GM12878 (cell line): ENCODE data around the gene ADGRE1. TPM values are rescaled to one million over a fixed set of nuclear protein-coding genes. Genes with fewer than 3 reads are reported as not detected.

Experiments used
- ATAC-seq: fragments of 200-7000 bp; cut with Tn5 transposase; 3 replicates; pipeline ENCODE4 v1.9.1; 2020; ENCODE audit warnings: mild to moderate bottlenecking, moderate library complexity
- BruUV-seq: library from RNA; stranded (reverse); fragments of 400-500 nt; replicated peaks from 2 replicates; lab custom pipeline; 2021; lab: Mats Ljungman, UMichigan
- CTCF ChIA-PET: fragments of 300-600 bp; sonication (Branson Sonifier 250); formaldehyde crosslinking; extraction: SDS; loops from one replicate; lab custom pipeline; 2021; ENCODE audit warnings: inconsistent platforms; lab: Yijun Ruan, JAX
- POLR2A ChIA-PET: fragments of 350-600 bp; formaldehyde crosslinking; extraction: SDS; loops from one replicate; lab custom pipeline; 2021; ENCODE audit warnings: inconsistent platforms; lab: Charles Lee
- RAD21 ChIA-PET: fragments of 300-600 bp; sonication (Branson Sonifier 250); formaldehyde crosslinking; loops from one replicate; lab custom pipeline; 2023; ENCODE audit warnings: antibody characterized with exemption; ENCODE audit not compliant: unreplicated experiment; lab: Charles Lee
- SMC1A ChIA-PET: fragments of 300-600 bp; sonication (Branson Sonifier 250); formaldehyde crosslinking; loops from one replicate; lab custom pipeline; 2023; ENCODE audit not compliant: unreplicated experiment, uncharacterized antibody; lab: Charles Lee
- DNase-seq: peaks from one replicate; pipeline ENCODE4 v3.0.0-alpha.2; 2011; ENCODE audit warnings: low read depth, low spot score
- FAIRE-seq: peaks from 3 replicates; lab custom pipeline; 2011; peaks lifted over from hg19 to GRCh38; lab: Jason Lieb, UNC
- H2AFZ ChIP-seq: 2 replicates; pipeline ENCODE4 v1.6.0; 2011; ENCODE audit warnings: low read depth, low read length, control low read depth; ENCODE audit not compliant: control insufficient read depth
- H3K27ac ChIP-seq: 2 replicates; pipeline ENCODE4 v1.5.1; 2011; ENCODE audit warnings: control low read depth; ENCODE audit not compliant: control insufficient read depth, insufficient read depth
- H3K27me3 ChIP-seq, 2 experiments: replicated peaks in 1 of 2; 2 replicates each; pipeline versions ENCODE4 v1.6.0 to v1.6.1; 2011; ENCODE audit warnings: low read length in 1 of 2; ENCODE audit not compliant: control insufficient read depth in 2 of 2, insufficient read depth in 2 of 2
- H3K36me3 ChIP-seq, 2 experiments: 2 replicates each; pipeline ENCODE4 v1.5.1; 2011; ENCODE audit warnings: low read length in 1 of 2; ENCODE audit not compliant: control insufficient read depth in 2 of 2, insufficient read depth in 2 of 2
- H3K4me1 ChIP-seq: 2 replicates; pipeline ENCODE4 v1.6.1; 2011; ENCODE audit warnings: mild to moderate bottlenecking, low read length, moderate library complexity, mixed read lengths; ENCODE audit not compliant: control insufficient read depth, insufficient read depth
- H3K4me2 ChIP-seq: 2 replicates; pipeline ENCODE4 v1.6.0; 2011; ENCODE audit warnings: control low read depth; ENCODE audit not compliant: control insufficient read depth, insufficient read depth
- H3K4me3 ChIP-seq: fragments of 200-600 bp; sonication (generic); 2 replicates; pipeline ENCODE4 v1.5.1; 2016
- H3K79me2 ChIP-seq: 2 replicates; pipeline ENCODE4 v1.6.0; 2011; ENCODE audit warnings: low read length; ENCODE audit not compliant: control insufficient read depth, insufficient read depth
- H3K9ac ChIP-seq: 2 replicates; pipeline ENCODE4 v1.8.0; 2011; ENCODE audit warnings: low read length, control low read depth, mixed read lengths; ENCODE audit not compliant: control insufficient read depth, insufficient read depth
- H3K9me3 ChIP-seq: replicated peaks from 3 replicates; pipeline ENCODE4 v1.5.1; 2011; ENCODE audit warnings: mild to moderate bottlenecking, low read length; ENCODE audit not compliant: control insufficient read depth, insufficient read depth
- H4K20me1 ChIP-seq: 2 replicates; pipeline ENCODE4 v1.6.0; 2011; ENCODE audit not compliant: control insufficient read depth, insufficient read depth
- E2F4 ChIP-seq: IDR thresholded peaks from 2 replicates; pipeline ENCODE4 v1.6.1; 2012; ENCODE audit warnings: low read depth, low read length, improper control_type of control experiment
- EP300 ChIP-seq, 2 experiments: fragments of 150-350 bp in 1 of 2; IDR thresholded peaks; 2 replicates each; pipeline ENCODE4 v1.6.1; 2011 to 2012; ENCODE audit warnings: low read depth in 2 of 2, low read length in 2 of 2, borderline replicate concordance in 1 of 2, improper control_type of control experiment in 1 of 2, inconsistent platforms in 1 of 2; ENCODE audit not compliant: control insufficient read depth in 1 of 2
- MXI1 ChIP-seq: fragments of 150-350 bp; IDR thresholded peaks from 2 replicates; pipeline ENCODE4 v1.6.1; 2011; ENCODE audit warnings: low read depth, mild to moderate bottlenecking, inconsistent platforms, low read length, improper control_type of control experiment
- RELA ChIP-seq: fragments of 450-650 bp; IDR thresholded peaks from 2 replicates; pipeline ENCODE4 v1.8.0; 2014; ENCODE audit warnings: borderline replicate concordance; ENCODE audit not compliant: partially characterized antibody
- TCF12 ChIP-seq: IDR thresholded peaks from 2 replicates; pipeline ENCODE4 v1.6.1; 2011; ENCODE audit warnings: low read depth, mild to moderate bottlenecking, low read length
- ZNF217 ChIP-seq: fragments of 450-650 bp; IDR thresholded peaks from 2 replicates; pipeline ENCODE4 v1.6.1; 2017; ENCODE audit warnings: antibody characterized with exemption, mild to moderate bottlenecking
- WGBS: methylation state at CpG from one replicate; pipeline ENCODE4 v1.1.6; 2016; ENCODE audit warnings: low lambda C conversion rate; ENCODE audit not compliant: insufficient replicate concordance, insufficient coverage; ENCODE audit errors: missing lambda C conversion rate; 5-methylcytosine and 5-hydroxymethylcytosine counted together
- in situ Hi-C: fragments of 300-500 bp; cut with MboI; formaldehyde crosslinking; loops from 9 replicates; pipeline ENCODE4 v1.14.3; 2018; ENCODE audit warnings: mixed read lengths
- intact Hi-C: fragments of 100-400 bp; cut with micrococcal nuclease; formaldehyde crosslinking; loops from one replicate; pipeline ENCODE4 v1.14.2; 2022; ENCODE audit not compliant: unreplicated experiment
- polyA plus RNA-seq, 11 experiments: library from polyadenylated mRNA; depleted of rRNA in 4 of 11; unstranded in 6 of 11; stranded (reverse) in 5 of 11; fragments of >200 nt; fragmentation: Nextera tagmentation in 4 of 11; fragmentation: Illumina TruSeq in 1 of 11; extraction: Ambion mirVana in 4 of 11; extraction: Trizol in 1 of 11; gene quantifications; 1 replicate in 1 of 11; 2 replicates in 10 of 11; pipeline versions ENCODE4 v1.2.1 to v1.2.3, GENCODE V29; 2011 to 2016; ENCODE audit warnings: inconsistent platforms in 2 of 11, missing spikeins in 2 of 11, low read depth in 1 of 11
- total RNA-seq, 4 experiments: library from RNA; depleted of rRNA in 3 of 4; stranded (reverse); fragments of >200 nt in 3 of 4; fragmentation: Illumina TruSeq in 1 of 4; extraction: Trizol in 1 of 4; gene quantifications; 2 replicates each; pipeline versions ENCODE4 v1.2.1 to v1.2.3, GENCODE V29; 2013 to 2021

ADGRE1 gene
- total and polyA plus RNA-seq, 10 of the 15 experiments (the other 5 are each of a cell fraction or from before 2014, with no cell fraction given): 7.9 to 35.7 (median 9.9) TPM

GRCh38 chr19:6838062-6838655 lies 49.2 kb upstream of the ADGRE1 start:
- SMC1A ChIA-PET: no interaction called here
- TF ChIP-seq ZNF217: no peak
- TF ChIP-seq TCF12: no peak
- no peak for TF ChIP-seq MXI1
- TF ChIP-seq RELA: no peak
- no peak for TF ChIP-seq EP300 (IDR thresholded peaks at IDR 0.05; ENCODE audit: borderline replicate concordance in 1 of 2, control insufficient read depth in 1 of 2, low read depth in 2 of 2, low read length in 2 of 2)
- TF ChIP-seq E2F4: no peak
- TF ChIP-seq, all 136 proteins: peak for 0
- no TSS peak for BruUV-seq
- Histone ChIP-seq H3K79me2 (no peaks in the 10 kb centered on the region), H2AFZ (no peak overlapping the region), H3K9me3 (no peaks in the 10 kb centered on the region; the same call in 2 of the 3 replicates), H3K27ac (no peak overlapping the region), H3K36me3 (peaks cover 13 to 29% of the 10 kb centered on the region in 2 experiments), H3K27me3 (no peaks in the 10 kb centered on the region), H3K4me3 (no peak overlapping the region), H3K9ac (no peak overlapping the region), H3K4me2 (no peak overlapping the region), H3K4me1 (no peaks in the 10 kb centered on the region), H4K20me1 (no peaks in the 10 kb centered on the region)
- FAIRE-seq (no peak), ATAC-seq (no peak), DNase-seq (no peak)
- ChIA-PET POLR2A (no interaction called here), RAD21 (no interaction called here), CTCF (no interaction called here)
- intact Hi-C loops (no loop called here), in situ Hi-C loops (no loop called here)
- 98% methylated on average over 3 of the region's 3 CpGs for WGBS
